CD14-positive monocyte (primary cell): ENCODE measurements around the gene ATG16L2. TPM values are rescaled to one million over a fixed set of nuclear protein-coding genes. Genes with fewer than 3 reads are reported as not detected.

Source experiments
- DNase-seq, 3 donors: peaks; one replicate each; pipeline ENCODE4 v3.0.0-alpha.2; 2011 to 2022
- H2AFZ ChIP-seq: 2 replicates; pipeline ENCODE4 v1.6.0; 2012; ENCODE audit warnings: mild to moderate bottlenecking, low read depth, low read length, inconsistent platforms; ENCODE audit not compliant: insufficient read depth, poor library complexity, severe bottlenecking
- H3K27ac ChIP-seq, 2 donors: 1 replicate in 1 of 2; 2 replicates in 1 of 2; pipeline ENCODE4 v1.5.1; 2012 to 2013; ENCODE audit warnings: low read length in 2 of 2, control low read depth in 1 of 2, inconsistent platforms in 1 of 2, low read depth in 1 of 2, mild to moderate bottlenecking in 1 of 2
- H3K27me3 ChIP-seq, 2 donors: one replicate each; pipeline versions ENCODE4 v1.6.0 to v1.6.1; 2011 to 2013; ENCODE audit warnings: low read length in 2 of 2; ENCODE audit not compliant: control insufficient read depth in 2 of 2, insufficient read depth in 2 of 2
- H3K36me3 ChIP-seq, 2 donors: replicated peaks in 1 of 2; 1 replicate in 1 of 2; 2 replicates in 1 of 2; pipeline versions ENCODE4 v1.5.1 to v1.6.1; 2012 to 2013; ENCODE audit warnings: low read length in 2 of 2, control low read depth in 1 of 2, inconsistent platforms in 1 of 2, mild to moderate bottlenecking in 1 of 2; ENCODE audit not compliant: insufficient read depth in 2 of 2, control insufficient read depth in 1 of 2
- H3K4me1 ChIP-seq, 2 donors: 1 replicate in 1 of 2; 2 replicates in 1 of 2; pipeline versions ENCODE4 v1.5.1 to v1.6.1; 2012 to 2013; ENCODE audit warnings: low read length in 2 of 2, control low read depth in 1 of 2, inconsistent platforms in 1 of 2, mild to moderate bottlenecking in 1 of 2, moderate library complexity in 1 of 2; ENCODE audit not compliant: insufficient read depth in 2 of 2, control insufficient read depth in 1 of 2
- H3K4me2 ChIP-seq: replicated peaks from 2 replicates; pipeline ENCODE3; 2012; ENCODE audit warnings: low read length, moderate library complexity, mild to moderate bottlenecking; ENCODE audit not compliant: poor library complexity, severe bottlenecking; ENCODE audit errors: extremely low read depth
- H3K4me3 ChIP-seq, 3 experiments: fragments of 200-600 bp in 1 of 3; sonication (generic) in 1 of 3; replicated peaks in 1 of 3; 1 replicate in 2 of 3; 2 replicates in 1 of 3; pipeline ENCODE4 v1.5.1; 2011 to 2013; ENCODE audit warnings: low read length in 3 of 3, mild to moderate bottlenecking in 3 of 3, control low read depth in 2 of 3, low read depth in 2 of 3, inconsistent platforms in 1 of 3, moderate library complexity in 1 of 3
- H3K79me2 ChIP-seq: 2 replicates; pipeline ENCODE4 v1.6.0; 2012; ENCODE audit warnings: mild to moderate bottlenecking, control low read depth, inconsistent platforms, low read length, moderate library complexity; ENCODE audit not compliant: insufficient read depth
- H3K9ac ChIP-seq: 2 replicates; pipeline ENCODE4 v1.6.0; 2017; ENCODE audit warnings: low read length, mild to moderate bottlenecking; ENCODE audit not compliant: insufficient read depth, poor library complexity, severe bottlenecking
- H3K9me3 ChIP-seq, 2 donors: replicated peaks in 1 of 2; 1 replicate in 1 of 2; 2 replicates in 1 of 2; pipeline versions ENCODE4 v1.5.1 to v1.6.1; 2012 to 2013; ENCODE audit warnings: low read length in 2 of 2, control low read depth in 1 of 2; ENCODE audit not compliant: control insufficient read depth in 1 of 2, insufficient read depth in 1 of 2
- H4K20me1 ChIP-seq: 2 replicates; pipeline ENCODE4 v1.6.0; 2012; ENCODE audit warnings: mild to moderate bottlenecking, low read length, control low read depth, moderate library complexity; ENCODE audit not compliant: insufficient read depth
- H3K27ac Mint-ChIP-seq, 7 donors: one replicate each; pipeline ENCODE4 v1.8.0; 2020; ENCODE audit warnings: mild to moderate bottlenecking in 7 of 7, mixed read lengths in 7 of 7, moderate library complexity in 6 of 7, inconsistent platforms in 2 of 7
- H3K27me3 Mint-ChIP-seq, 3 donors: one replicate each; pipeline ENCODE4 v1.8.0; 2021 to 2022; ENCODE audit warnings: low read depth in 3 of 3, mild to moderate bottlenecking in 3 of 3, mixed read lengths in 3 of 3, moderate library complexity in 3 of 3, inconsistent platforms in 1 of 3
- H3K36me3 Mint-ChIP-seq, 2 donors: one replicate each; pipeline ENCODE4 v1.8.0; 2020; ENCODE audit warnings: mixed read lengths in 2 of 2, inconsistent platforms in 1 of 2, mild to moderate bottlenecking in 1 of 2
- H3K4me1 Mint-ChIP-seq: one replicate; pipeline ENCODE4 v1.8.0; 2020; ENCODE audit warnings: mild to moderate bottlenecking, mixed read lengths
- H3K4me3 Mint-ChIP-seq, 2 donors: one replicate each; pipeline ENCODE4 v1.8.0; 2020; ENCODE audit warnings: mild to moderate bottlenecking in 2 of 2, mixed read lengths in 2 of 2, moderate library complexity in 1 of 2
- H3K9me3 Mint-ChIP-seq, 7 donors: one replicate each; pipeline ENCODE4 v1.8.0; 2020 to 2022; ENCODE audit warnings: mixed read lengths in 7 of 7, mild to moderate bottlenecking in 6 of 7, moderate library complexity in 6 of 7, inconsistent platforms in 2 of 7
- WGBS: methylation state at CpG from one replicate; pipeline ENCODE4 v1.1.5; 2013; ENCODE audit warnings: missing lambda C conversion rate; ENCODE audit not compliant: insufficient coverage; 5-methylcytosine and 5-hydroxymethylcytosine counted together
- intact Hi-C, 2 donors: fragments of 100-400 bp; cut with micrococcal nuclease; formaldehyde crosslinking; loops; one replicate each; pipeline versions ENCODE4 v1.15.0 to v1.15.1; 2023
- polyA plus RNA-seq, 3 donors: library from polyadenylated mRNA; depleted of rRNA in 1 of 3; unstranded in 2 of 3; stranded (reverse) in 1 of 3; fragments of 300-500 nt in 2 of 3; fragments of >200 nt in 1 of 3; fragmentation: Illumina TruSeq in 2 of 3; gene quantifications; 1 replicate in 2 of 3; 2 replicates in 1 of 3; pipeline ENCODE4 v1.2.3, GENCODE V29; 2012 to 2021
- TF ChIP-seq, protein P1 (sequence below): fragments of 200-600 bp; IDR thresholded peaks from one replicate; pipeline ENCODE4 v1.8.0; 2022; ENCODE audit warnings: antibody characterized with exemption, mild to moderate bottlenecking

The ATG16L2 gene
- polyA plus RNA-seq, 3 donors = 36.9 to 975 (median 46.8) TPM

DNA sequence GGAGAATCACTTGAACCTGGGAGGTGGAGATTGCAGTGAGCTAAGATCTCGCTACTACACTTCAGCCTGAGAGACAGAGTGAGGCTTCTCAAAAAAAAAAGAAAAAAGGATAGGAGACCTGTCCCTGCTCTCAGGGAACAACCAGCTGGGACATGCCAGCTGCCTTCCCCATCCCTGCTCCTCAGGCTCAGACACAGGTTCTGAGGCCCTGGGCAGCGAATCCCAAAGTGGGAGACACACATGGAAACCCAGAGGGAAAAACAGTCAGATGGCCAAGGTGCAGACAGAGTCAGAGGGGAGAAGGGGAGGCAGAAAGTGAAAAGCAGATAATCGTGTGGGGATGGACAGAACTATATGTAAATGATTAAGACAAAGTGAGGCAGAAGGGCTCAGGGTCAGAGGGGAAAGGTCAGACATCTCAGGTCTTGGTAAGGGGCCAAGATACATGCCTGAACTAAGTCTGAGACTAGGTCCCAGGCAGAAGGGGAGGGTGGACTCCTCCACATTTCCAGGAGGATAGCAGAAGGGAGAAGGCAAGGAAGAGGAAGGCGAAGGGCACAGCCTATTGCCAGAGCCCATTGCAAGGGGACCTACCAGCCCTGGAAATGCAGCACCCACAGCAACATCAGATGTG, 34.6 kb upstream of the ATG16L2 start:
- no peak overlapping the region for H3K9ac ChIP-seq
- no peak overlapping the region for H3K27ac ChIP-seq
- no peak overlapping the region for H3K4me2 ChIP-seq
- no peak overlapping the region for H2AFZ ChIP-seq
- H3K27ac Mint-ChIP-seq = no peak overlapping the region
- H3K36me3 ChIP-seq = no peaks in the 10 kb centered on the region
- no peaks in the 10 kb centered on the region for H3K79me2 ChIP-seq
- H3K4me1 Mint-ChIP-seq = peaks cover 43% of the 10 kb centered on the region
- H3K9me3 ChIP-seq = no peaks in the 10 kb centered on the region
- peaks cover 16% of the 10 kb centered on the region for H4K20me1 ChIP-seq
- peaks cover 29 to 37% (median 35%) of the 10 kb centered on the region in 3 donors for H3K27me3 Mint-ChIP-seq
- H3K9me3 Mint-ChIP-seq = peaks cover 0 to 2% (median 0%) of the 10 kb centered on the region in 7 donors
- H3K36me3 Mint-ChIP-seq = peaks cover 6 to 24% of the 10 kb centered on the region in 2 donors
- intact Hi-C loops = no loop called here
- TF ChIP-seq, protein P1, sequence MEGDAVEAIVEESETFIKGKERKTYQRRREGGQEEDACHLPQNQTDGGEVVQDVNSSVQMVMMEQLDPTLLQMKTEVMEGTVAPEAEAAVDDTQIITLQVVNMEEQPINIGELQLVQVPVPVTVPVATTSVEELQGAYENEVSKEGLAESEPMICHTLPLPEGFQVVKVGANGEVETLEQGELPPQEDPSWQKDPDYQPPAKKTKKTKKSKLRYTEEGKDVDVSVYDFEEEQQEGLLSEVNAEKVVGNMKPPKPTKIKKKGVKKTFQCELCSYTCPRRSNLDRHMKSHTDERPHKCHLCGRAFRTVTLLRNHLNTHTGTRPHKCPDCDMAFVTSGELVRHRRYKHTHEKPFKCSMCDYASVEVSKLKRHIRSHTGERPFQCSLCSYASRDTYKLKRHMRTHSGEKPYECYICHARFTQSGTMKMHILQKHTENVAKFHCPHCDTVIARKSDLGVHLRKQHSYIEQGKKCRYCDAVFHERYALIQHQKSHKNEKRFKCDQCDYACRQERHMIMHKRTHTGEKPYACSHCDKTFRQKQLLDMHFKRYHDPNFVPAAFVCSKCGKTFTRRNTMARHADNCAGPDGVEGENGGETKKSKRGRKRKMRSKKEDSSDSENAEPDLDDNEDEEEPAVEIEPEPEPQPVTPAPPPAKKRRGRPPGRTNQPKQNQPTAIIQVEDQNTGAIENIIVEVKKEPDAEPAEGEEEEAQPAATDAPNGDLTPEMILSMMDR = no peak
- peaks cover 3 to 30% of the 10 kb centered on the region in 2 donors for H3K27me3 ChIP-seq
- peak overlapping the region; percentile 65 to 74 for H3K4me3 Mint-ChIP-seq
- no peak for DNase-seq
- H3K4me1 ChIP-seq = peaks cover 28 to 40% of the 10 kb centered on the region in 2 donors
- 75% methylated on average over 2 of the region's 4 CpGs for WGBS
- H3K4me3 ChIP-seq = no peak overlapping the region

DNA sequence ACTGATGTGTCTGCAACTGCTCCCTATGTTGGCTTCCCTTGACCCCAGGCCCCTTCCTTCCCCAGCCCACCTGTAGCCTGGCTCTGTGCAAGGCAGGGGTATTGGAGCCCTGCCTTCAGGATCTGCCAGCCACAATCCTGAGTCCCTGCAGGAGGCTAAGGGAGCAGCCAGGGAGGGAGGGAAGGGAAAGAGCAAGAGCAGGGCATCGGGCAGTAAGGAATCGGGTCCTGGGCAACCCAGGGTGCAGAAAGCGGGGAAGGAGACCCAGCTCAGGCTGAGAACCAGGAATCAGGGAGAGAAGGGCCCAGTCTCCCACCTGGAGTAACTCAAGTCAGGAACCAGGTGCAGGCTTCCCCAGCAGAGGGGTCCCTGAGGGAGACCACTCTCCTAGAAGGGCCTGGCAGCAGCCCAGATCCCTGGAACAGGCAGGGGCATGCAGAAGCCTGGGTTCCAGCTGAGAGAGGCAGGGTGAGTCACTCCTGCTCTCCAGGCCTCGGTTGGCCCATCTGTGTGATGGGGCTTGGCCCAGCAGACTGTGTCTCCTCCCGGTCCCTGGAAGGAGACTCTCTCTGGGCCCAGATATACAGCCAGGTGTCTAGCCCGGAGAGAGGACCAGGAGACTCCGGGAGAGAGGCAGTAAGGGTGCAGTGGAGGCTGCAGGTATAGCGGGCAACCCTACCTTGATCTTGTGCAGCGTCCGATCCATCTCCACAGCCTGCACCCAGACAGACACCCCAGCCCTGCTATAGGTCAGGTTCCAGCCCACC, 33.7 kb upstream of the ATG16L2 start:
- H3K27ac Mint-ChIP-seq = peak overlapping the region in 1 of 7 donors; percentile 58
- peak overlapping the region; percentile 75 to 82 for H3K4me3 Mint-ChIP-seq
- H3K36me3 Mint-ChIP-seq = peaks cover 6 to 24% of the 10 kb centered on the region in 2 donors
- H3K27ac ChIP-seq = no peak overlapping the region
- H3K9ac ChIP-seq = peak overlapping the region; percentile 62
- peak overlapping the region in 1 of 3 experiments; percentile 71 for H3K4me3 ChIP-seq
- peaks cover 43% of the 10 kb centered on the region for H3K4me1 Mint-ChIP-seq
- H3K79me2 ChIP-seq = no peaks in the 10 kb centered on the region
- H3K9me3 Mint-ChIP-seq = peaks cover 0 to 2% (median 0%) of the 10 kb centered on the region in 7 donors
- WGBS = 98% methylated on average over 7 of the region's 10 CpGs
- TF ChIP-seq, protein P1 = no peak
- peaks cover 29 to 37% (median 33%) of the 10 kb centered on the region in 3 donors for H3K27me3 Mint-ChIP-seq
- intact Hi-C loops = no loop called here
- H4K20me1 ChIP-seq = peaks cover 16% of the 10 kb centered on the region
- H3K27me3 ChIP-seq = peaks cover 3 to 30% of the 10 kb centered on the region in 2 donors
- no peaks in the 10 kb centered on the region for H3K9me3 ChIP-seq
- no peak for DNase-seq
- no peaks in the 10 kb centered on the region for H3K36me3 ChIP-seq
- no peak overlapping the region for H2AFZ ChIP-seq
- peaks cover 28 to 40% of the 10 kb centered on the region in 2 donors for H3K4me1 ChIP-seq
- peak overlapping the region; percentile 80 for H3K4me2 ChIP-seq
